PC-9 (cell line): ENCODE results near the gene KRTAP4-4. TPM values are rescaled to one million over a fixed set of nuclear protein-coding genes. Genes with fewer than 3 reads are reported as not detected.

Source experiments
- BruUV-seq: library from RNA; stranded (reverse); fragments of 400-500 nt; replicated peaks from 2 replicates; lab custom pipeline; 2021; lab: Mats Ljungman, UMichigan
- CTCF ChIA-PET: fragments of 300-600 bp; sonication (Branson Sonifier 250); formaldehyde crosslinking; loops from one replicate; lab custom pipeline; 2022; ENCODE audit warnings: antibody characterized with exemption; lab: Charles Lee
- POLR2A ChIA-PET: fragments of 300-600 bp; sonication (Branson Sonifier 250); formaldehyde crosslinking; loops from one replicate; lab custom pipeline; 2022; ENCODE audit warnings: antibody characterized with exemption; ENCODE audit not compliant: unreplicated experiment; lab: Charles Lee
- DNase-seq, 2 experiments: peaks; one replicate each; pipeline versions ENCODE4 v3.0.0 to v3.0.0-alpha.2; 2015 to 2022; ENCODE audit warnings: mixed read lengths in 1 of 2
- H2AFZ ChIP-seq: fragments of 200-600 bp; sonication (generic); 2 replicates; pipeline ENCODE4 v1.8.1; 2017; ENCODE audit warnings: antibody characterized with exemption
- H3F3A ChIP-seq: fragments of 200-600 bp; sonication (generic); 2 replicates; pipeline ENCODE4 v1.8.1; 2017; ENCODE audit warnings: antibody characterized with exemption, mild to moderate bottlenecking, low read depth; ENCODE audit not compliant: insufficient read depth
- H3K27ac ChIP-seq: fragments of 200-600 bp; sonication (generic); 2 replicates; pipeline ENCODE4 v1.6.1; 2016; ENCODE audit warnings: mixed run types
- H3K27me3 ChIP-seq: fragments of 200-600 bp; sonication (generic); 2 replicates; pipeline ENCODE4 v1.6.1; 2016; ENCODE audit warnings: low read depth, mixed run types; ENCODE audit not compliant: insufficient read depth
- H3K36me3 ChIP-seq: fragments of 200-600 bp; sonication (generic); 2 replicates; pipeline ENCODE4 v1.6.1; 2016; ENCODE audit warnings: low read depth, mixed run types
- H3K4me1 ChIP-seq: fragments of 200-600 bp; sonication (generic); replicated peaks from 2 replicates; pipeline ENCODE4 v1.6.1; 2016; ENCODE audit warnings: mixed run types; ENCODE audit not compliant: insufficient read depth
- H3K4me2 ChIP-seq: fragments of 200-600 bp; sonication (generic); 2 replicates; pipeline ENCODE4 v1.6.1; 2017; ENCODE audit warnings: mixed run types
- H3K4me3 ChIP-seq: fragments of 200-600 bp; sonication (generic); 2 replicates; pipeline ENCODE4 v1.6.1; 2016; ENCODE audit warnings: mixed run types
- H3K79me2 ChIP-seq: fragments of 200-600 bp; sonication (generic); 2 replicates; pipeline ENCODE4 v1.6.1; 2017; ENCODE audit warnings: low read depth, mixed run types
- H3K9me2 ChIP-seq: fragments of 200-600 bp; sonication (generic); 2 replicates; pipeline ENCODE4 v1.8.1; 2017; ENCODE audit warnings: mild to moderate bottlenecking; ENCODE audit not compliant: insufficient read depth
- H3K9me3 ChIP-seq: fragments of 200-600 bp; sonication (generic); 2 replicates; pipeline ENCODE4 v1.8.1; 2016; ENCODE audit warnings: low read depth; ENCODE audit not compliant: insufficient read depth
- H4K20me1 ChIP-seq: fragments of 200-600 bp; sonication (generic); 2 replicates; pipeline ENCODE4 v1.8.1; 2017; ENCODE audit not compliant: insufficient read depth
- CTCF ChIP-seq: fragments of 200-600 bp; sonication (generic); conservative IDR thresholded peaks from 2 replicates; pipeline ENCODE4 v1.6.1; 2017; ENCODE audit warnings: mixed run types, antibody characterized with exemption, mild to moderate bottlenecking, moderate library complexity
- EZH2 ChIP-seq: fragments of 200-600 bp; sonication (generic); IDR thresholded peaks from 2 replicates; pipeline ENCODE4 v1.8.0; 2017; ENCODE audit warnings: antibody characterized with exemption, low read depth
- intact Hi-C: fragments of 100-400 bp; cut with micrococcal nuclease; formaldehyde crosslinking; loops from one replicate; pipeline ENCODE4 v1.10.0; 2022; ENCODE audit not compliant: unreplicated experiment
- total RNA-seq: library from RNA; stranded (reverse); gene quantifications from 2 replicates; pipeline ENCODE4 v1.2.3, GENCODE V29; 2021

The KRTAP4-4 gene
- total RNA-seq, 1 experiment from 2014 or later: not detected

DNA sequence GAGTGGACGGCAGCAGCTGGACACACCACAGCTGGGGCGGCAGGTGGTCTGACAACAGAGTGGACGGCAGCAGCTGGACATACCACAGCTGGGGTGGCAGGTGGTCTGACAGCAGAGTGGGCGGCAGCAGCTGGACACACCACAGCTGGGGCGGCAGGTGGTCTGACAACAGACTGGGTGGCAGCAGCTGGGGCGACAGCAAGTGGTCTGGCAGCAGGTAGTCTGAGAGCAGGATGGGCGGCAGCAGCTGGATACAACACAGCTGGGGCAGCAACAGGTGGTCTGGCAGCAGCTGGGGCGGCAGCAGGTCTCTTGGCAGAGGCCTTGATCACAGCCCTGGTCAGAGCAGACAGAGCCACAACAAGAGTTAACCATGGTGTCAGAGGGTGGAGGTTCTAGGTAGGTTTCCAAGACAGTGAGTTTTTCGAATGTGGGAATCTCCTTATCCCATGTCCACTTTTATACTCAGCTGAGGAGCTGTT, 24.0 kb upstream of the KRTAP4-4 start, which contains the start of gene KRTAP4-1:
TSS of gene KRTAP4-1 (minus strand) at position 432 of the 482 bp plus-strand sequence. CDS start at position 375, 57 bp downstream.
- Histone ChIP-seq H2AFZ (no peak within 1 kb of the TSS), H3F3A (0 out of 2 replicates have a peak, but pooled peaks cover 6% of the 10 kb centered on the region), H3K4me3 (no peak within 1 kb of the TSS), H3K79me2 (no peaks in the 10 kb centered on the region), H3K4me2 (no peak within 1 kb of the TSS), H3K4me1 (no peaks in the 10 kb centered on the region), H3K27me3 (no peaks in the 10 kb centered on the region), H3K9me2 (no peaks in the 10 kb centered on the region), H3K36me3 (no peaks in the 10 kb centered on the region), H3K27ac (no peak within 1 kb of the TSS), H4K20me1 (no peaks in the 10 kb centered on the region), H3K9me3 (no peaks in the 10 kb centered on the region)
- POLR2A ChIA-PET: no interaction called here
- TF ChIP-seq CTCF (no peak), EZH2 (no peak)
- no peak for DNase-seq
- BruUV-seq: no TSS peak
- intact Hi-C loops: no loop called here
- CTCF ChIA-PET: no interaction called here

DNA sequence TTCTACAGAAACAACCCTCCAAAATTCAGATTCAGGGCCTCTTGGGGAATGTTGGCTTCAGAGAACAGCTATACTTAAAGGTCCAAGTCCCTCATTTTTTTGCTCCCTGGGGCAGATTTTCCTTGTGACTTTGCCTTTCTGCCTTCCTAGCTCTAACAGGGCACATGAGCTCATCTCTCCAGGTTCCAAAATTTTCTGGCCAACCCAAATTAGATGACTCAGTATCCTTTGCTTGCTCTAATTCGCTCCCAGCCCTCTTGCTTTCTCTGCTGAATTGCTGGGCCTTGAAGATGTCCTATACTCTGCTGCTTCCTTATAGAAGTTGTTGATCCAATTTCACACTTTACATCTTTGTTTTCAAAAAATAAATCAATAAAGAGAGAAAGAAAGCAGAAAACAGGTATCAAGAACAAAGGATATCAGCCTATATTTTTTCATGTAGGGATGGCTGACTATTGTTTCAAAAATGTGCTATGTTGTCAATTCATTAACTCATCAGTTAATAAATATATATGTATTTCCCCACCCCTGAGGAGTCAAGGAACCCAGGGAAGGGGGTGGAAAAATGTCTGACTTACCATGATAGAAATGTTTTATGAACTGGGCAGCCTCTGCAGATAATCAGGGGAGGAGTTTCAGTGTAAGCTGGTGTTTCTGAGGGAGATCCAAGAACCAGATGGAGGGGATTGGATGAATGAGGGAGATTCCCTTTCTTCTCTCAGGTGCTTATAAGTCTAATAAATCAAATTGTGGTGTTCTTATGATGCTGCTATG, 18.5 kb upstream of the KRTAP4-4 start:
- Histone ChIP-seq H3K27ac (no peak overlapping the region), H3K9me3 (no peaks in the 10 kb centered on the region), H3K36me3 (no peaks in the 10 kb centered on the region), H3K4me1 (no peaks in the 10 kb centered on the region), H3K4me2 (no peak overlapping the region), H3K79me2 (no peaks in the 10 kb centered on the region), H3K27me3 (no peaks in the 10 kb centered on the region), H2AFZ (no peak overlapping the region), H3K4me3 (no peak overlapping the region), H3F3A (no peaks in the 10 kb centered on the region), H4K20me1 (no peaks in the 10 kb centered on the region), H3K9me2 (no peaks in the 10 kb centered on the region)
- no peak for TF ChIP-seq CTCF
- no peak for TF ChIP-seq EZH2
- ChIA-PET CTCF (no interaction called here), POLR2A (interaction anchor here (0.7 kb wide), 1 partner anchor 1040 kb away, joined by 5 read pairs; no protein-coding TSS in a partner anchor)
- intact Hi-C loops: no loop called here
- BruUV-seq: no TSS peak
- DNase-seq: no peak

DNA sequence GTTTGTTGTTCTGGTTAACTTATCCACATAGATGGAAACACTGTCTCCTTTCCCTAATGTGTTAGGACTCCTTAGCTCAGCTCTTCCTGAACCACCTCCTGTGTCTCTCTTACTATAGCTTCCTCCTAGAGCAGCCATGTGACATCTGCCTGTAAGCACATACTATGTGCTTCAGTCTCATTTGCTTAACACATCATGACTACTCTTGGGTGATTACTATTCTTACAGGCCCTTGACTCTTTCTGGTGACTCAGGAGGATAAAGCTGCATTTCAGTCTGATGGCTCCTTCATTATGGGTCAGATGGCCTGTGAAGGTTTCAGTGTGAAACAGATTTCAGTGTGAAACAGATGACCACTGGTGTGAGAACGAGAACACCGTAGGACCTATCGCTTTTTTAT, 17.8 kb upstream of the KRTAP4-4 start:
- intact Hi-C loops: no loop called here
- Histone ChIP-seq H3K27me3 (no peaks in the 10 kb centered on the region), H3K9me3 (no peaks in the 10 kb centered on the region), H3F3A (no peaks in the 10 kb centered on the region), H3K4me3 (no peak overlapping the region), H4K20me1 (no peaks in the 10 kb centered on the region), H3K4me1 (no peaks in the 10 kb centered on the region), H3K36me3 (no peaks in the 10 kb centered on the region), H3K27ac (no peak overlapping the region), H3K9me2 (no peaks in the 10 kb centered on the region), H3K79me2 (no peaks in the 10 kb centered on the region), H3K4me2 (no peak overlapping the region), H2AFZ (no peak overlapping the region)
- BruUV-seq: no TSS peak
- POLR2A ChIA-PET: interaction anchor here (0.7 kb wide), 1 partner anchor 1039 kb away, joined by 5 read pairs; no protein-coding TSS in a partner anchor
- no peak for DNase-seq
- CTCF ChIA-PET: no interaction called here
- TF ChIP-seq EZH2: no peak
- TF ChIP-seq CTCF: no peak
